Coronary artery (tissue), 2 donors: ENCODE results near the gene MRPL40.

ENCODE experiments used
- DNase-seq: peaks from one replicate; pipeline ENCODE4 v3.0.0-alpha.2; 2017; ENCODE audit warnings: low spot score
- H3K27ac ChIP-seq, 2 donors: fragments of 200-600 bp; sonication (generic); one replicate each; pipeline ENCODE4 v1.5.1; 2016 to 2019
- H3K4me3 ChIP-seq: fragments of 200-600 bp; sonication (generic); 2 replicates; pipeline ENCODE4 v1.5.1; 2016; ENCODE audit warnings: mild to moderate bottlenecking, moderate library complexity
- TF ChIP-seq, protein P1 (sequence below): fragments of 200-600 bp; sonication (generic); IDR thresholded peaks from one replicate; pipeline ENCODE4 v1.5.1; 2019; ENCODE audit warnings: antibody characterized with exemption

MRPL40 gene

GRCh38 chr22:19400881-19401280 lies 31.5 kb upstream of the MRPL40 start:
- Histone ChIP-seq H3K4me3 (no peak overlapping the region), H3K27ac (no peak overlapping the region)
- no peak for DNase-seq
- TF ChIP-seq, protein P1, sequence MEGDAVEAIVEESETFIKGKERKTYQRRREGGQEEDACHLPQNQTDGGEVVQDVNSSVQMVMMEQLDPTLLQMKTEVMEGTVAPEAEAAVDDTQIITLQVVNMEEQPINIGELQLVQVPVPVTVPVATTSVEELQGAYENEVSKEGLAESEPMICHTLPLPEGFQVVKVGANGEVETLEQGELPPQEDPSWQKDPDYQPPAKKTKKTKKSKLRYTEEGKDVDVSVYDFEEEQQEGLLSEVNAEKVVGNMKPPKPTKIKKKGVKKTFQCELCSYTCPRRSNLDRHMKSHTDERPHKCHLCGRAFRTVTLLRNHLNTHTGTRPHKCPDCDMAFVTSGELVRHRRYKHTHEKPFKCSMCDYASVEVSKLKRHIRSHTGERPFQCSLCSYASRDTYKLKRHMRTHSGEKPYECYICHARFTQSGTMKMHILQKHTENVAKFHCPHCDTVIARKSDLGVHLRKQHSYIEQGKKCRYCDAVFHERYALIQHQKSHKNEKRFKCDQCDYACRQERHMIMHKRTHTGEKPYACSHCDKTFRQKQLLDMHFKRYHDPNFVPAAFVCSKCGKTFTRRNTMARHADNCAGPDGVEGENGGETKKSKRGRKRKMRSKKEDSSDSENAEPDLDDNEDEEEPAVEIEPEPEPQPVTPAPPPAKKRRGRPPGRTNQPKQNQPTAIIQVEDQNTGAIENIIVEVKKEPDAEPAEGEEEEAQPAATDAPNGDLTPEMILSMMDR = no peak

DNA sequence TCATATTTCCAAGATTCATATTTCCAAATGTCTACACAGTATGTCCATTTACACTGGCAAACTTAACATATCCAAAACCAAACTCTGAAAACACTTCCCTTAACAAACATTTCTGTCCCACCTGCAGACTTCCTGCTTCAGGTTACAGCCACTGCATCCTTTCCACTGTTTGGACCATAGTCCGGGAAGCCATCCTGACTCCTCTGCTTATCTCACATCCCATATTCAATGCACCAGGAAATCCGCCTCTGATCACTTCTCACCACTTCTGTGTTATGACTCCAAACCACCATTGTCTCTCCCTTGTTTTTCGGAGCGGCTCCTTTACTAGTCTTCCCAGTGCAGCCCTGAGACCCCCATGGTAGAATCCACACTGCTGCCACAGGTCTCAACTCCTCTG lies 30.9 kb upstream of the MRPL40 start:
- no peak for DNase-seq
- H3K27ac ChIP-seq = no peak overlapping the region
- TF ChIP-seq, protein P1 = no peak
- no peak overlapping the region for H3K4me3 ChIP-seq

GRCh38 chr22:19402642-19403191 lies 29.6 kb upstream of the MRPL40 start:
- H3K4me3 ChIP-seq = no peak overlapping the region
- TF ChIP-seq, protein P1 = no peak
- DNase-seq = no peak
- no peak overlapping the region for H3K27ac ChIP-seq

- DNase-seq = no peak
- Histone ChIP-seq H3K27ac (no peak overlapping the region), H3K4me3 (no peak overlapping the region)
Measured at GRCh38 chr22:19404676-19405075, 27.7 kb upstream of the MRPL40 start.

DNA sequence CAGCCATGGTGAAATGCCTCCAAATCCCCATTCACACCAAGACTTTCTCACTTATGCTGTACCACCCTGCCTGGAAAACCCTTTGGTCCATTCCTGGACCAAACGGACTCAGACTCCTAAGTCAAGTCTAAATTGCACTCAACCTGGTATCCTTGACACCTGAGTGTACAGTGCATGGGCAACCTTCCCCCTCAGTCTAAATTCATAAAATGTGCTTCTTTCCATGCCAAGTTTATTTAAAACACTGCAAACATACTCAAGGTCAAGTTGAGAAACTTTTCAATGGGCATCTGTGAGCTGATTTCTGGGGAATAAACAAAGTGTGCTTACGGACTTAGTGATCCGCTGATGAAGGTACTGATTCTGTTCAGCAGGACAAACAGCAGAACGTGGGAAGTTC lies 27.2 kb upstream of the MRPL40 start:
- H3K27ac ChIP-seq = no peak overlapping the region
- TF ChIP-seq, protein P1 = no peak
- no peak for DNase-seq
- no peak overlapping the region for H3K4me3 ChIP-seq

More at GRCh38 chr22:19404676-19405075, 27.7 kb upstream of the MRPL40 start:
- TF ChIP-seq, protein P1 = no peak

DNA sequence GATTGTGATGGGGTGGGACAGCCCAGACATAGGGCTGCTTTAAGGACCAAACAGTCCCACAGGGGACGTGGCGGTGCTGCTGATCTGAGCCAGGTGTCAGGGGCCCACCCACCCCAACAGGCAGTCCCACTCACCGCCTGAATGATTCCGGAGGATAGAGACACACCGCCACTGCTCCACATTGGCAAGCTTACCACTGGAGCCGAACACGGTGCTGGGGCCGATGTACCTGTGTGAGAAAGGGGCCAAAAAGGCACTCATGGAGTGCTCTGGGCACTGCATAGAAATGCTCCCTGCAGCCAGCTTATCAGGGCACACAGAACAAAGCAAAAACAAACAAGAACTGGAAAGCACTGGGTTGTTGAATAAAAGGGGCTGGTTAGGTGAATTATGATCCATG lies 26.7 kb upstream of the MRPL40 start:
- no peak overlapping the region for H3K27ac ChIP-seq
- no peak for DNase-seq
- TF ChIP-seq, protein P1 = no peak
- no peak overlapping the region for H3K4me3 ChIP-seq

DNA sequence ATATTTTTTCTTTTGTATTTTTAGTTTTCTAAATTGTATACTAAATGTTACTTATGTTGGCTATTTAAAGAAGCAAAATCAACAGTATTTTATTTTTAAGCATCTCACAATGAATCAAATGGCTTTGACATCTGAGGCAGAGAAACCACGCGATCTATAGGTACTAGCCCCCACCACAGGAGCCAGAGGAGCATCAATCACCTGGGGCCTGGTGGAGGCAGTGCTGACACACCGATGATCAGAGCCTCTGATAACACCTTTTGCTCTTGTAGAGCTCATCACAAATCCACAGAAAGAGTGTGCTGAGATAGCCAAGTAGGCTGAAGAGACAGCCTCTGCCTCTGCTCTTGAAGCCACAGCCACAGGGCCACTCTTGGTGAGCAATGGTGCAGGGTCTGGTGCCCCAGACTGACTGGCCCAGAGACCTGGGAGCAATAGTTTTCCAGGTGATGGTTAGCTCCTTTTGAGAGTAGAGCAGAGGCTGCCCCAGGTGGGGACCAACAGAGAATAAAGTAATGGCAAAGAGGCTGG lies 26.0 kb upstream of the MRPL40 start:
- no peak for DNase-seq
- no peak overlapping the region for H3K27ac ChIP-seq
- H3K4me3 ChIP-seq = no peak overlapping the region
- TF ChIP-seq, protein P1 = no peak
